GM21447 (cell line): ENCODE data around the gene LYSMD4.

Experiments used
- ATAC-seq: cut with Tn5 transposase; IDR thresholded peaks from one replicate; pipeline ENCODE4 v1.9.1; 2021; ENCODE audit not compliant: unreplicated experiment

The LYSMD4 gene

GRCh38 chr15:99731336-99732123 is 1.7 kb downstream of the LYSMD4 start:
- no peak for ATAC-seq

- no peak for ATAC-seq
These were observed 3.3 kb downstream of the LYSMD4 start for GRCh38 chr15:99729920-99730319.

GRCh38 chr15:99729327-99729726 is 3.9 kb downstream of the LYSMD4 start:
- ATAC-seq, result no peak

GRCh38 chr15:99728916-99729315 is 4.3 kb downstream of the LYSMD4 start:
- ATAC-seq, result no peak

- ATAC-seq, result no peak
These were observed 5.5 kb downstream of the LYSMD4 start for GRCh38 chr15:99727733-99728132.

- ATAC-seq, result no peak
These were observed 5.9 kb downstream of the LYSMD4 start for GRCh38 chr15:99727330-99727729.

GRCh38 chr15:99726333-99726732 is 6.9 kb downstream of the LYSMD4 start:
- no peak for ATAC-seq

- ATAC-seq, result no peak
These were observed 10.8 kb downstream of the LYSMD4 start for GRCh38 chr15:99722406-99722805.

GRCh38 chr15:99721896-99722295 is 11.3 kb downstream of the LYSMD4 start:
- no peak for ATAC-seq

- no peak for ATAC-seq
These were observed 12.0 kb downstream of the LYSMD4 start for GRCh38 chr15:99721104-99721778.

- no peak for ATAC-seq
These were observed 12.7 kb downstream of the LYSMD4 start for GRCh38 chr15:99720533-99720932.

GRCh38 chr15:99719096-99719541 is 14.1 kb downstream of the LYSMD4 start:
- ATAC-seq, result peak; percentile 83

- no peak for ATAC-seq
These were observed 14.8 kb downstream of the LYSMD4 start for GRCh38 chr15:99718421-99718820.

GRCh38 chr15:99717161-99718009 is 15.9 kb downstream of the LYSMD4 start:
- ATAC-seq, result no peak

GRCh38 chr15:99716540-99717095 is 16.6 kb downstream of the LYSMD4 start:
- no peak for ATAC-seq

GRCh38 chr15:99712415-99712814 is 20.8 kb downstream of the LYSMD4 start:
- no peak for ATAC-seq

GRCh38 chr15:99711625-99712024 is 21.6 kb downstream of the LYSMD4 start:
- no peak for ATAC-seq

- no peak for ATAC-seq
These were observed 23.8 kb downstream of the LYSMD4 start for GRCh38 chr15:99709243-99709986.

GRCh38 chr15:99708563-99708962 is 24.7 kb downstream of the LYSMD4 start:
- no peak for ATAC-seq

- no peak for ATAC-seq
These were observed 25.6 kb downstream of the LYSMD4 start for GRCh38 chr15:99707473-99708270.
